ENCODE results near the gene AQP5.

DNA sequence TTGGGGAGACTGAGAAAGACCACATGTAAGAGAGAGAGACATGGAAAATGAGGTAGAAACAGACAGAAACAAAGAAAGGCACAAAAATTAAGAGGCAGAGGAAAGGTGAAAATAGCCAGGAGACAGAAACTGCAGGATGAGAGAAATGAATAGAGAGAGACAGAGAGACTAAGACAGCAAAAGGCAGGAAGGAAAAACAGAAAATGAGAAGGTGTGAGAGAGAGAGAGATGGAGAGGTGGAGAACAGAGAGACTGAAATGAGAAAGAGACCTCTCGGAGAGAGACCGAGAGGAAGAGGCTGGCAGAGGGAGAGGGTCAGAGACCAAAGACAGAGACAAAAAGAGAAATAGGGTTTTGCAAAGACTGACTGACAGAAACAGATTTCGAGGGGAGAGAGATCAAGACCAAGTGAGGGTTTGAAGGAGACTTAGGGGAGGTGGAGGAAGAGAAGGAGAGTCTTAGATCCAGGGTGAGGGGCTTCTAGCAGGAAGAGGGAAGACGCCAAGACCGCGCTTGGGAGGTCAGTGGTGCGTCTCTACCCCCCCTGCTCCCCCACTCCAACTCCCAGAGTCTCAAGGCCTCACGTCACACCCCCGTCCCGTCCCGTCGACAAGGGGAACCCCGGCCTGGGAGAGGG lies 1.1 kb upstream of the AQP5 start:
- TF ChIP-seq, protein P1, sequence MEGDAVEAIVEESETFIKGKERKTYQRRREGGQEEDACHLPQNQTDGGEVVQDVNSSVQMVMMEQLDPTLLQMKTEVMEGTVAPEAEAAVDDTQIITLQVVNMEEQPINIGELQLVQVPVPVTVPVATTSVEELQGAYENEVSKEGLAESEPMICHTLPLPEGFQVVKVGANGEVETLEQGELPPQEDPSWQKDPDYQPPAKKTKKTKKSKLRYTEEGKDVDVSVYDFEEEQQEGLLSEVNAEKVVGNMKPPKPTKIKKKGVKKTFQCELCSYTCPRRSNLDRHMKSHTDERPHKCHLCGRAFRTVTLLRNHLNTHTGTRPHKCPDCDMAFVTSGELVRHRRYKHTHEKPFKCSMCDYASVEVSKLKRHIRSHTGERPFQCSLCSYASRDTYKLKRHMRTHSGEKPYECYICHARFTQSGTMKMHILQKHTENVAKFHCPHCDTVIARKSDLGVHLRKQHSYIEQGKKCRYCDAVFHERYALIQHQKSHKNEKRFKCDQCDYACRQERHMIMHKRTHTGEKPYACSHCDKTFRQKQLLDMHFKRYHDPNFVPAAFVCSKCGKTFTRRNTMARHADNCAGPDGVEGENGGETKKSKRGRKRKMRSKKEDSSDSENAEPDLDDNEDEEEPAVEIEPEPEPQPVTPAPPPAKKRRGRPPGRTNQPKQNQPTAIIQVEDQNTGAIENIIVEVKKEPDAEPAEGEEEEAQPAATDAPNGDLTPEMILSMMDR (IDR thresholded peaks at IDR 0.05) = no peak
- TF ChIP-seq POLR2A (IDR thresholded peaks at IDR 0.05) = no peak
